Cardiac fibroblast (primary cell): ENCODE measurements around the gene DYNLL2.
"Not testable (repeated sequence)": the region's sequence is repeated elsewhere in the genome, so short reads cannot be mapped to it uniquely, and the experiment has no call there.

Experiments
- DNase-seq, 2 donors: peaks; one replicate each; pipeline versions ENCODE4 v3.0.0 to v3.0.0-alpha.2; 2010; ENCODE audit warnings: low read depth in 2 of 2
- H3K4me3 ChIP-seq, 2 donors: replicated peaks in 1 of 2; 1 replicate in 1 of 2; 2 replicates in 1 of 2; pipeline ENCODE4 v1.5.1; 2011; ENCODE audit warnings: low read depth in 2 of 2, low read length in 2 of 2, mild to moderate bottlenecking in 2 of 2, moderate library complexity in 1 of 2
- CTCF ChIP-seq: IDR thresholded peaks from one replicate; pipeline ENCODE4 v1.5.1; 2011; ENCODE audit warnings: low read depth, mild to moderate bottlenecking, low read length, inconsistent platforms

Gene DYNLL2

GRCh38 chr17:58100506-58100905 is 17.3 kb downstream of the DYNLL2 start:
- no peak for DNase-seq
- no peak overlapping the region for H3K4me3 ChIP-seq
- TF ChIP-seq CTCF, result no peak

GRCh38 chr17:58101898-58102297 is 18.7 kb downstream of the DYNLL2 start:
- not testable (repeated sequence) for H3K4me3 ChIP-seq

GRCh38 chr17:58105093-58105492 is 21.9 kb downstream of the DYNLL2 start:
- H3K4me3 ChIP-seq, result no peak overlapping the region
- no peak for TF ChIP-seq CTCF
- DNase-seq, result no peak

More at GRCh38 chr17:58101898-58102297, 18.7 kb downstream of the DYNLL2 start:
- DNase-seq, result not testable (repeated sequence)

GRCh38 chr17:58107306-58107705 is 24.1 kb downstream of the DYNLL2 start:
- no peak overlapping the region for H3K4me3 ChIP-seq
- TF ChIP-seq CTCF, result no peak
- no peak for DNase-seq

- no peak for DNase-seq
- TF ChIP-seq CTCF, result no peak
- H3K4me3 ChIP-seq, result no peak overlapping the region
Measured at GRCh38 chr17:58109197-58109596, 26.0 kb downstream of the DYNLL2 start.

GRCh38 chr17:58110012-58110411 is 26.8 kb downstream of the DYNLL2 start:
- H3K4me3 ChIP-seq, result no peak overlapping the region
- no peak for TF ChIP-seq CTCF
- no peak for DNase-seq

- no peak overlapping the region for H3K4me3 ChIP-seq
- no peak for TF ChIP-seq CTCF
- DNase-seq, result no peak
Measured at GRCh38 chr17:58111676-58112075, 28.5 kb downstream of the DYNLL2 start.
